NCI-H2227 treated with DMSO at 0.1 percent for 48 hours (cell line): ENCODE results near the gene PUM1.
A peak's percentile ranks its signal among the peaks of the same experiment; 100 is the strongest.

Source experiments
- DNase-seq: peaks from one replicate; lab custom pipeline; 2025; lab: John Stamatoyannopoulos, UW

Gene PUM1

DNA sequence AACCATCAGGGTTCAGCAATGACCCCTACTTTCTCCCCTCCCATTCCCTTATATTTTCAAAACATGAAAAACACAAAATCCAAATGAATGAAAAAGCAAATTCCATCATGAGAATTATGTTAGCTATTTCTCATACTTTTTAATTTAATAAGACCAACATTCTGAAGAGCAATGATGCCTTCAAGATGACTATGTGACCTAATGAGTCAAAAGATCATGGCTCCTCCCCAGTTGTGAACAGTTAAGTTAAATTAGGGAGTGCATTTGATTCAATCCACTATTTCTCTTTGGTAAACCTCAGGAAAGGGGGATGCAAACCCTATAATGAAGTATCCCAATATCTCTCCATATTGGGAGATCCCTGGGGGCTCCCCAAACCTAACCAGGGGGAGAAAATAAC lies 36.5 kb downstream of the PUM1 start:
- DNase-seq, result no peak

DNA sequence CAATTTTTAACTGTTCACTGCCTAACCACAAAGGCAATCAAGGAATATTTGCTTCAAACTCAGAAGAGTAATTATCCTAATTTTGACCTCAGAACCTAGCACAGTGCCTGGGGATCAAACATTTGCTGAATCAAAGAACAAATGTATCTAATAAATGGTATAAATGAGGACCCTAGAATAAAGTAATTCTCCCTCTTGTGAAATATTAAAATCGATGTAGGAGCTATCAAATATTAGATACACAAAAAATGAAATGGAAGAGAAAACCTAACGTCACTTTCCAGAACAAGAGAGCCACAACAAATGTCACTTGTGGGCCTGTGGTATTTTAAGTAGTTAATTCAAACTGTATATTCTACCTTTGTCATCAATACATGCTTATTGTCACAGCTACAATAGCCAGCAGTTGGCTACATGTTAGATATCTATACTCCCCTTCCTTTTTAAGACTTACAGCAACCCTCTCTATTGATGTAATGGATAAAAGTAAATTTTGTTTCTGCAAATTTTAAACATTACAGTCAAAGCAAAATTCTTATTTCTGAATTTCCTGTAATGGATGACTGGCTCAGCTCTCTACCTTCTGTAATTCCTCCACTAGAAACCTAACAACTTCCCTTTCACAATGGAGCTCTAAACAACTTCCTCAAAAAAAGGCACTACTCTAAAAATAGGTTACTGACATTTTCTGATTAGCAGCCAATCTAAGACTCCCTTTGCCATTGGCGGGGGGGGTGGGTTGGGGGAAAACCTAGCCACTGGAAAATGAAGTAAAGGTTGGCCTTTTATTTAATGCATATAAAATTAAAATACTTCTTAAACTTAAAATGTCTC lies 37.6 kb downstream of the PUM1 start:
- no peak for DNase-seq

DNA sequence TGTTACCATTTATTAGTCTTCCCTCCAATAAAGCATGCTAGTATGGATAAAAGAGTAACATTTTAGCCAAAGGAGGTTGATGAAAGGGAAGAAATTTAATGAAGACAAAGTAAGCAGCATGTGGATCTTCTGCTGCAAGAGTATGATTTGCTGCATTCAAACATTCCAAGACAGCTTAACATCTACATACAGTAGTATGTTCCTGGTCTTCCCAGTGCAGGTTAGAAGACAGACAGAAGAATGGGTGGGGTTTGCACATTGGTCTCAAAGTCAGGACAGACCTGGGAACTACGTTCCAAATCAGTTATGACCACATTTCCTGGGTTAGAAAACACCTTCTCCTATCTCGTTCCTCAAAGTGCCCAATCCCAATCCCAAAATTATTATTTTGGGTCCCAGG lies 43.3 kb downstream of the PUM1 start:
- DNase-seq, result no peak

DNA sequence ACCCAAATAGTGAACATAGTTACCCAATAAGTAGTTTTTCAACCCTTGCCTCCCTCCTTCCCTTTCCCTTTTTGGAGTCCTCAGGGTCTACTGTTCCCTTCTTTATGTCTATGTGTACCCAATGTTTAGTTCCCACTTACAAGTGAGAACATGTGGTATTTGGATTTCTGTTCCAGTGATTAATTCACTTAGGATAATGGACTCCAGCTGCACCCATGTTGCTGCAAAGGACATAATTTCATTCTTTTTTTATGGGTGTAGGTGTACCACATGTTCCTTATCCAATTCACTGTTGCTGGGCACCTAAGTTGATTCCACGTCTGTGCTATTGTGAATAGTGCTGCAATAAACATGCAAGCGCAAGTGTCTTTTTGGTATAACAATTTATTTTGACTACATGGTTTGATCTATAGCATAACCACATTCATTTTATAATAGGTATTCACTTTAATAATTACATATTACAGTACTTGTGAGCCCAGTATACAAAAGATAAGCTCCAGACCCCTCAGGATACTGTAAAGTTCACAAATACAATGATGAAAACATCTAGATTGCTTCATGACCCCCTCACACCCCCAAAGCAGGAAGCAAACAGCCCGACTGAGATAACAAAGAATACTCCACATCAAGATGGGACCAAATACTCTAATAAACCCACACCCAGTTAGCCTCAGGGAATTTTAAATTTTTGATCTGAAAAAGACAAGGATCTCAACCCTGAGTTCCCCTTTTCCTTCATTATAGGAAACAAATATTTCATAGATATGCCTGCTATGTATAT lies 45.3 kb downstream of the PUM1 start:
- peak; percentile 58 for DNase-seq

DNA sequence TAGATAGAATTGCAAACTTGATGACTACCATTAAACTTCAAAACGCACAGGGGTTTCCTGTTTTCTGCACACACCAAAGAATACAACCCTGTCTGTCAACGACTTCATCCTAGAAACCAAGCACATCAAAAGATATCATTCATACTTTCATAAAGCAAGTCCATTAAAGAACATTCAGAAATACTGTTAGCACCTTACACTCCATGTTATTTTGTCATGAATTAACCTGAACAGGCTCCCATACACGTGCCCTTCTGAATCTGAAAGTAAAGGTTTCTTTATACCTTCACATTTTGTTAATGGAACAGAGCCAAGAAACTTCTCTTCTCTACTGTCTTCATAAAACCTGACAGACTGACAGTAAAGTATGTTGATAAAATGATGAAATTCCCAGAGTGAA lies 46.1 kb downstream of the PUM1 start:
- no peak for DNase-seq

DNA sequence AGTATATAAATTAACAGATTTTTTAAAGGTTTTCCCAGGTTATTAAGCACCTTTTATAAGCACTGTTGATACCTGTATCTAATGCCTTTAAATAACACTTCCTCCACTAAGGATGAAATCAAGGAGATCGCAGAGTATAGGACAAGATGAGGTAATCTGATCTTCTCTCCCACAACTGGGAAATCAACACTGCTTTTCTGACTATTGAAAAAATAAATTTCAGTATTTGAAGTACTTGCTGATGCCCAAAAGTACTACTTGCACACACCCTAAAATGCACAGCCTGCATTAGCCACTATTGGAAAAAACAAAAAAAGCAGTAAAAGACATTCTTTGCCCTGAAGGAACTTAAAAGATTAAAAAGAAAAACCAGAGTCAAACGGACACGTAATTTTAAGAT lies 48.6 kb downstream of the PUM1 start:
- no peak for DNase-seq

DNA sequence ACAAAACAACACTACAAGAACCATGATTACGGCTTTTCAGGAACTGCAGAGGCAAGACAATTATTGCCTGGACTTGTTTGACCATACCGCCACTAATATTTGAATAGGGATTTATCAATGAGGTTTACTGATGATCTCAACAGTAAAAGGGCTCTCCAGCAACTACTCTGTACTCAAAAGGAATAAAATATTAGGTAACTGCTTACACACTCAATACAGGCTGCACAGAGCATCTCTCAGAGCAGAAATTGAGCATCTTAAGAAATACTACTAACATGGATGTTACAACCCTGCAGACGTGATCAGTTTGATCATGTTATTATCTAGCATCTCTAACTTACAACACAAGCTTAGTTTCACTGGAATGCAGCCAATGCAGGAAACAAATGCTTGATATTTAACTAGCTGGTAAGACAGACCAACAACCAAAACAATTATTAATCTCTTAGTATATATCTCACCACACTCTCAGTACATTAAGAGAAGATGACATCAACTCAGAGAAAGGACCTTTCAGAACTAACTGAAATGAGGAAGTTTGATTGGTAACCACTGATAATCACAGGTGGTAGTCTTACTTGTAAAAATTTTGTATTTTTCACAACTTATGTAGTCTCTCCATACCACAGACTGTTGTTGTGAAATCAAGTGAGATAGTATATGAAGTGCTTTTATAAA lies 52.2 kb downstream of the PUM1 start:
- DNase-seq, result no peak

DNA sequence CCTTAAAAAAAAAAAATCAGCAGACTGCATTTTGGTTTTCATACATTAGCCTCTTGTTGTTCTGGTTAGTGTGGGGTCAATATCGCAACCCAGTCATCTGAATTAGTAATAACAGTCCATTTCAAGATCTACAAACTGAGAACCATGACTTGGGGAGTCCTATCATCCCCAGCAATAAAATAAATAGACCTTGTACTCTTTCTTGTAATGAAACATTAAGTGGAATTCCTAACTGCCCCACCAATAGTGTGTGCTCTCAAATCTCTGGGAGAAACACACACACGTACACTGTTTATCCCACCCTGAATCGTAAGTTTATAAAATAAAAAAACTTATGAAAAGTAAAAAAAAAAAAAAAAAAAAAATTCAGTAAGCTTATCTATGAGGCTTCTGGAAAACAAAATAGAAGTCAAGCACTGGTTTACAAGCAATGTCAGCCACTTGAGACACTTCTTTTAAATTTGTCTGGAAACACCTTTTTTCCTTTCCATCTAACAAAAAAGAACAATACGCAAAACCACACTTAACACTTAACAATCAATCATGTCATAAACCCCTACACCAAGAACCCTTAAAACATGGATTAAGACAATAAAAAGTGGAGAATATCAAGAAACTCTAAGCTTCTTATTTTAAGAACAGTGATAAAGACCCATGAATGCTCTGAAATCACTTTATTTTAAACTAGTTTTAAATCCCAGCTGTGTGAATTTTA lies 53.1 kb downstream of the PUM1 start:
- DNase-seq, result no peak

DNA sequence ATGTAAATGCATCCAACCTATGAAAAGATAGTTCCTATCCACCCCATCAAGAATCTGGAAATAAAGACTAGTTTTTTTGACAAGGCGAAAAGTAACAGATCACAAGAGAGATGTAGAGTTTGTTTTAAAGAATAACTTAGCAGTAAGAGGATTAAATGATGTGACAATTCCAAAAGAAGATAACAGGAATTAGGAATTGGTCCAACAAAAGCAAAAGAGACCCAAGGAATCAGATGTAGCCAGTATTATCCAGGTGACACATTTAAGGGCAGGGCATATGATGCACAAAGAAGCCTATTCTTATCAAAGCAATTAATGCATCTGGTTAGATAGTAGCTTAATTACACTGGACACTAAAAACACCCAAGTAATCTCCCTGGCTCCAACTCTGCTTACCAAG lies 53.8 kb downstream of the PUM1 start:
- no peak for DNase-seq

DNA sequence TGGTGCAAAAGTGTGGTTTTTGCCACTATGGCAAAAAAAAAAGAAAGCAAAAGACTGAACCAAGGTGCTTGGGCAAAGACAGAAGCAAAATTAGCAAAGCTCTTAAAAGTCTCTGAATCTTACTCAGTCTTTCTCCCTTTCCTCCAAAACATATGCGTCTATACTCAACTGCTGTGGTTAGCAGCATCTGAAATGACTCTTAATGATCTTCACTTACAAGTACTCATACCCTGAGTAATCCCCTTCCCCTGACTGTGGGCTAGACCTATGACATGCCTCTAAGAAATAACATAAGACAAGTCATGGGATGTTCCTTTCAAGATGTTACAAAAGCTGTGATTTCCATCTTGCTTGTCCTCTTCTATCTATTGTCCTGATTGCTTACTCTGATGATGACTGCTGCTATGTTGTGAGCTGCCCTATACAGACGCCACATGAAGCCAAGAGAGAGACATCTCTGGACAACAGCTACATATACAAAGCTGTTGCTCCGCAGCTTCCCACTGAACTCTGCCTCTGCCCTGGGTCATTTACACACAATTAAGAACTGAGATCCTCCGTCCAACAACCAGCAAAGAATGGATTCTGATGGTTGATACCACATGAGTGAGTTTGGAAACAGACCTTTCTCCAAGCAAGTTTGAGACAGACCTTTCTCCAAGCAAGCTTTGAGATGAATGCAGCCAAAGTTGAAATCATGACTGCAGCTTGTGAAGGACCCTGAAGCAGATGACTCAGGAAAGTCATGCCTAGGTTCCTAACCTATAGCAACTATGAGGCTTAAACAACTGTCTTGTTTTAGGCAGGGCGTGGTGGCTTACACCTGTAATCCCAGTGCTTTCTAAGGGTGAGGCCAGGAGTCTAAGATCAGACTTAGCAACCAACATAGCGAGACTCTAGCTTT lies 55.2 kb downstream of the PUM1 start:
- DNase-seq, result no peak

DNA sequence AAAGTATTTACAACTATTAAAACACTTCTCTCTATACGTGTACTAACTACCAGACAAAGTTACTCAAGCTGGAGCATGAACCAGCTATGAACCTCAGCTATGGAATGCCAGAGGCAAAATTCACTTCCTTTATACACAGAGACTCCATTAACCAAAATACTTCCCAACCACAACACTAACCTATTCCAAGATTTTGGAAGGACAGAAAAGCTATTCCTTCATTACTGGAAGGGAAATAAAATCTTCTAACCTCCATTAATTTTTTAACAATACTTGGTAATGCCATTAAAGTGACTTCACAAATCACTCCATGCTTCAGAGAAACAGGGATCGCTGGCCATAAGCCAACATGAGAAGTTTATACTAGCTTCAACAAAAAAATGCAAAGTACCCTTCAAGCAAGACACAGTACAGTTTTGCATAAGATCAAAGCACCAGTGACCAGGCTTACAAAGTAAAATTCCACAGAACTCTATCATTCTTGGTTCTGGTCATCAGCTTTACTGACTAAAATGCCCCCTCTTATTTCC lies 58.0 kb downstream of the PUM1 start:
- DNase-seq, result no peak

DNA sequence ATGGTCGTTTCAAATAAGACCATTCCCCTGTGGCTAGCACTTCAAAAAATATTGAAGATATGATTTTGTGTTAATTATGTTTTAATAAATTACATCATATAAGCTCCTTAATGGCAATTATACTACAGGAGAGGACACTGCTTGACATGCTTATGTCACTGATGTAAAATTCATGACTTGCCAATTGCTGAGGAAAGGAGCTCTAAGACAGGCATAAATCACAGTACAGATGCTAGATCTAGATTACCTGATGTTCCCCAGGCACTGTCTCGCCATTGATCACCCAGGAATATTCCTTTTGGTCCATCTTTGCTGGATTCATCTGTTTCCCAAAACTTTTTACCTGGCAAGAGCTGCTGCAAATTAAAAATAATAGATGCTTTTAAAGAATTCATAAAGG lies 58.8 kb downstream of the PUM1 start:
- DNase-seq, result no peak

DNA sequence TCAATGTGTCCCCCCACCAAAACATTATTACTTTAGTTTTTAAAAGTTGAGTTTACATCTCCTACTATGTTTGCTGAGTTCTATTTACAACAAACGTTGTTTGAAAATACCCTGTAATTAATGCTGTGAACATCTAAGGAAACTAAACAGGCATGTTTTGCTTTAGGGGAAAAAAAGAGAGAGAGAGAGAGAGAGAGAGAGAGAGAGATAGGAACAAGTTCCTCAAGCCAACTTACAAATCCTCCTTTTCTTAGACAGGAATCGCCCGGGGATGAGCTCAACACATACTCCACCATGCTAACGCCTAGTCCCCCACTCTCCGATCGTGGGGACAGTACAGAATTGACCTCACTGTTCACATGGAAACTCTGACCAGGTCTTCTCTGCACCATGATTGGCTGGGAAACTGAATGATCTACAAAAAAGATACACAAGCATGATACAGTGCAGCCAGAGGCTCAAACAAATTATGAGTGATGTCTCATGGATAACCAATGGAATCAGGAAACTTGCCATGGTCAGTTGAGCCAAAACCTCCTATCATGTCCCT lies 59.8 kb downstream of the PUM1 start:
- no peak for DNase-seq

DNA sequence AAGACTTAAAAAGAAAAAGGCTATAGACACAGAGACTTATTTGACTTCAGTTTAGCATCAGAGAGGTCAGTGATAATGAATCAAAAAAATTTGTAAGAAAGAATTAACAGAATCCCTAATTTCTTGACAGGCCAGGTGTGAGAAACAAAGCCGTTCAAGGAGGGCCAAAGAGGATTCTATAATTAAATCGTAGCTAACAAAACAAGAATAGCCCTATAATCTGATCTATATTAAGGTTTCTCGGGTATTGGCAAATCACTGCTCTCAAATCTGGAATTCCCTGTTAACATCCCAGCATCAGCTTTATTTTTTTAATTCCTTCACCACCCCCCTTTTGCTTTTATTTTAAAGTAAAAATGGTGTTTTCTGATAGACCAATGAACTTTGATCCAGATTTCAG lies 60.3 kb downstream of the PUM1 start:
- no peak for DNase-seq

DNA sequence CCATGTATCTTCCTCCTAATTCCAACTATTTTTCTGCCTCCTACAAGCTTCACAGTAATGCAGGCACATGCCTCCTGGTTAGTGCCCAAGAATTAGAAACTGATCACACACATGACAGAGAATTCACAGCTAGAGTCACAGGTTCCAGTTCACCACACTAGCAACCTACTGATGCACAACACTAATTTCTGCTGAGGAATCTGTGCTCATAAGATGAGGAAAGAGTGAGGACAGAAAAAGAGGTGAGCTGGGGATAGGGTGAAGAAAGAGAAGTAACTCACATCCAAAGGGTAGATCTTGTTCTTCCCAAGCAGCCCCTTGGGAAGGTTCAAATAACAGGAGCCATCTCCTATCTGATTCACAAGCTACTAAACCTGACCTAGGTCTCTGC lies 61.3 kb downstream of the PUM1 start:
- no peak for DNase-seq

DNA sequence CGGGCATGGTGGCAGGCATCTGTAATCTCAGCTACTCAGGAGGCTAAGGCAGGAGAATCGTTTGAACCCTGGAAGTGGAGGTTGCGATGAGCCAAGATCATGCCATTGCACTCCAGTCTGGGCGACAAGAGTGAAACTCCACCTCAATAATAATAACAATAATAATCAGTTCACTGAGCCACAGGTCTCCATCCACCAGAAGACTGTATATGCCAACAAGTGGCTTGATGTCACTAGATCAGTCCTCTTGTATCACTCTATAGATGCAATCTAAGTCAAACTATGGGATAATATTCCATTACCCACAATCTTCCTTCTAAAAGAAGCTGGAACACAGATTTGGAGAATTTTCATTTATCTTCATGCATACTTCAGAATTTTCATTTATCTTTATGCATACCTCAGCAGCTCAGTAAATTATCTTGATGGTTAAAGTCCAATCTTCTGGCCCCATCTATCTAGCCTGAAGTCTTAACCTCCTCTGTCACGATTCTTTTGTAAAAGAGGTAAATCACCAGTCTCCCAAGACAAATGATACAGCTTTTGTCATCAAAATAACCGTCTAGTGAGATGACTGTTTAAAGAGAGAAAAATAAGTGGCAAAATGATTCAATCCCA lies 61.8 kb downstream of the PUM1 start:
- no peak for DNase-seq

DNA sequence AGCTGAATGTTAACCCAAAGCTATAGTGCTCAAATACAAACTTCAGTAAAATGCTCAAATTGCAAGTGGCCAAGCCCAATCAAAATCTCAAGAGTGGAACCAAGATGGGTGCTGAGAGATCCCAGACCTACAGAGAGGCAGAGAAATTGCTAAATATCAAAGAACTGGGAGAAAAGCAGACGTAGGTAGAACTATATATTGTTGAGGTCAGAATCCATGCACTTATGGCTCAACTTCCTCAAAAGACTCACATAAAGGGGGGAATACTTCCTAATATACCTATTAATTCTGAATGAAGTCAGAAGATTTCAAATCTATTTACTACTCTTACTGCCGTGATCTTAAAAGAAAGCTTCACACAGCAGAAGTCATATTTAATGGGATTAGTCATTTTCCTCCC lies 65.2 kb downstream of the PUM1 start:
- no peak for DNase-seq

DNA sequence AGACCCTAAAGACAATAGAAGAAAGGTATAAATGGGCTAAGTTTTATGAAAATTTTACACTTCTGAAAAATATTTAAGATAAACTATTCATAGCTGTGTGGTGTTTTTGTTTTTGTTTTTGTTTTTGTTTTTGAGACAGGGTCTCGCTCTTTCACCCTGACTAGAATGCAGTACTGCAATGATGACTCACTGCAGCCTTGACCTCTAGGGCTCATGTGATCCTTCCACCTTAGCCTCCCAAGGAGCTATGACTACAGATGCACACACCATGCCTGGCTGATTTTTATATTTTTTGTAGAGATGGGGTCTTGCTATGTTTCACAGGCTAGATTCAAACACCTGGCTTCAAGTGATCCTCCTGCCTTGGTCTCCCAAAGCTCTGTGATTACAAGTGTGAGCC lies 66.6 kb downstream of the PUM1 start:
- DNase-seq, result no peak

DNA sequence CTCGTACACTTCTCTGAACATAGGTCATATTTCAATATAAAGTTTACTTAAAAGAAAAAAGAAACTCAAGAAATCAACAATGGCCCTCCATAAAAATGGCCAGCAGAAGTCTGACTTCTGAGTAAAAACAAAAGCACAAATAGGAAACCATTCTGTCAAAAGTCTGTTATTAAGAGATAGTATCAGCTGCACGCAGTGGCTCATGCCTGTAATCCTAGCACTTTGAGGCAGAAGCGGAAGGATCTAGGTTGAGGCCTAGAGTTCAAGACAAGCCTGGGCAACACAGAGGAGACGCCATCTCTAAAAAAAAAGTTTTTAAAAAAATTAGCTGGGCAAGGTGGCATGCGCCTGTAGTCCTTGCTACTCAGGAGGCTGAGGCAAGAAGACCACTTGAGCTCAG lies 67.3 kb downstream of the PUM1 start:
- no peak for DNase-seq

DNA sequence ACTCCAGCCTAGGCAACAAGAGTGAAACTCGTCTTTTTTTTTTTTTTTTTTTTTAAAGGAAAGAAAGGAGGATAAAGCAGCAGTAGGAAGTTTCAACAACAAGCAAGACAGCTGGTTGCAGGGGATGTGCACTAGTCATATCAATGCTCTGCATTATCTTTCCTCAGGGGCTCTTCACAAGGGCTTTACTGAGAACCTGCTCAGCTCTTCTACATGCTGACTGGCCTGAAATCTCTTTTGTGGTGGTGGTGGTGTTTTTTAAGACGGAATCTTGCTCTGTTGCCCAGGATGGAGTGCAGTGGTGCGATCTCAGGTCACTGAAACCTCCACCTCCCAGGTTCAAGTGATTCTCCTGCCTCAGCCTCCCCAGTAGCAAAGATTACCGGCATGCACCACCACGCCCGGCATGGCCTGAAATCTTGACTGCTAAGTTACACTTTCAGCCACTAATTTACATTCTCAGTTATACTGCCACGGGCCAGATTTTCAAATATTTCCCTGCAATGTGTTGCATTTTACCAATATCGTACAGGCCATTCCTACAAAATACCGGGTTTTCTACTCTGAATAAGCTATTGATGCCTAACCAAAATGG lies 68.0 kb downstream of the PUM1 start:
- no peak for DNase-seq
